DOHH2 (cell line): ENCODE data around the gene ACCSL.

Source experiments
- CTCF ChIP-seq: fragments of 200-600 bp; sonication (generic); IDR thresholded peaks from one replicate; pipeline ENCODE4 v1.5.1; 2014; ENCODE audit warnings: antibody characterized with exemption, mild to moderate bottlenecking, low read depth, low read length; ENCODE audit not compliant: poor library complexity, severe bottlenecking
- EZH2phosphoT487 ChIP-seq: fragments of 200-600 bp; sonication (generic); IDR thresholded peaks from 2 replicates; pipeline ENCODE4 v1.6.1; 2017; ENCODE audit warnings: borderline replicate concordance, mild to moderate bottlenecking, antibody characterized with exemption, low read length, moderate library complexity, mixed read lengths

DNA sequence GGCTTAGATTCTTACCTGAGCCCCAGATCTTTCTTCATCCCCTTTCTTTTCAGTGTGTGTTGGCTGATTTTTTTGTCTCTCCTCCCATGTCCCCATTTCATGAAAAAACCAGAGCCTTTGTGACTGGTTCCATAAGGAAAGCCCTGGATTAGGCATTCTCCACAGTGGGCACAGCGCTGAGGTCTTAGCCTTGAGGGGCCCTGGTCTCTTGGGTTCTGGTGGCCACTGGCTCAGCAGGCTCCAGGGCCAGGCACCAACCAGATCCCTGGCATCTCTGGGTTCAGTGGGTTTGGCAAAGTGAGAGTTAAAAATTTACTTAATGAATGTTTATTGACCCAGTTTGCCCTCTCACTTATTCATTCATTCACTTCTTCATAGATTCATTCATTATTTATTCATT is 49.5 kb upstream of the ACCSL start:
- TF ChIP-seq CTCF (no peak), EZH2phosphoT487 (no peak)
